Upper lobe of left lung (tissue), 4 donors: ENCODE results near the gene EGFL7.

Experiments used
- CTCF ChIP-seq, 6 experiments: fragments of 450-650 bp in 4 of 6; fragments of 200-600 bp in 2 of 6; sonication (generic) in 2 of 6; IDR thresholded peaks; one replicate each; pipeline ENCODE4 v1.5.1; 2016 to 2019; ENCODE audit warnings: antibody characterized with exemption in 6 of 6
- EP300 ChIP-seq, 4 donors: sonication (generic); formaldehyde crosslinking; IDR thresholded peaks; one replicate each; pipeline ENCODE4 v1.5.1; 2017; ENCODE audit warnings: antibody characterized with exemption in 4 of 4, control low read depth in 2 of 4
- POLR2A ChIP-seq, 4 donors: fragments of 450-650 bp; IDR thresholded peaks; one replicate each; pipeline ENCODE4 v1.5.1; 2016 to 2017; ENCODE audit warnings: antibody characterized with exemption in 4 of 4, mild to moderate bottlenecking in 2 of 4

- no peak for TF ChIP-seq CTCF (IDR thresholded peaks at IDR 0.05)
- TF ChIP-seq EP300 (IDR thresholded peaks at IDR 0.05): no peak
- TF ChIP-seq POLR2A (IDR thresholded peaks at IDR 0.05): no peak
These were observed 35.0 kb upstream of the EGFL7 start for GRCh38 chr9:136627703-136628102.
